NB4 (cell line): ENCODE results near the gene PRSS38.

Experiments
- CTCF ChIP-seq: IDR thresholded peaks from one replicate; pipeline ENCODE4 v1.5.1; 2012; ENCODE audit warnings: low read depth, low read length
- MAX ChIP-seq: IDR thresholded peaks from 2 replicates; pipeline ENCODE4 v1.6.1; 2011; ENCODE audit warnings: low read depth, low read length
- POLR2A ChIP-seq: IDR thresholded peaks from 2 replicates; pipeline ENCODE4 v1.6.1; 2011; ENCODE audit warnings: mild to moderate bottlenecking; ENCODE audit not compliant: insufficient read length; ENCODE audit errors: extremely low read depth

GRCh38 chr1:227891955-227892488, 76.5 kb downstream of the PRSS38 start:
- TF ChIP-seq CTCF (no peak), MAX (no peak), POLR2A (no peak)
